IMR-90 (cell line): ENCODE data around the gene SHROOM4. TPM values are rescaled to one million over a fixed set of nuclear protein-coding genes. Genes with fewer than 3 reads are reported as not detected.

Experiments used
- ATAC-seq: fragments of 200-7000 bp; cut with Tn5 transposase; 2 replicates; pipeline ENCODE4 v1.9.1; 2020; ENCODE audit warnings: low read depth, mild to moderate bottlenecking, moderate library complexity
- BruUV-seq: library from RNA; stranded (reverse); fragments of 400-500 nt; replicated peaks from 2 replicates; lab custom pipeline; 2021; lab: Mats Ljungman, UMichigan
- CTCF ChIA-PET: fragments of 300-600 bp; formaldehyde crosslinking; extraction: SDS; loops from one replicate; lab custom pipeline; 2021; ENCODE audit warnings: antibody characterized with exemption; lab: Yijun Ruan, JAX
- POLR2A ChIA-PET: fragments of 300-600 bp; sonication (Branson Sonifier 250); formaldehyde crosslinking; loops from one replicate; lab custom pipeline; 2022; ENCODE audit warnings: antibody characterized with exemption; ENCODE audit not compliant: unreplicated experiment; lab: Charles Lee
- DNase-seq: peaks from one replicate; pipeline ENCODE4 v3.0.0; 2013
- H2AFZ ChIP-seq: replicated peaks from 2 replicates; pipeline ENCODE3; 2013; ENCODE audit warnings: low read length, mild to moderate bottlenecking; ENCODE audit not compliant: poor library complexity
- H2AK5ac ChIP-seq: 2 replicates; pipeline ENCODE4 v1.6.1; 2013; ENCODE audit warnings: low read depth, low read length, inconsistent platforms
- H2AK9ac ChIP-seq: replicated peaks from 2 replicates; pipeline ENCODE3; 2013; ENCODE audit warnings: mild to moderate bottlenecking, low read depth, low read length, moderate library complexity; ENCODE audit not compliant: poor library complexity
- H2BK120ac ChIP-seq: 2 replicates; pipeline ENCODE4 v1.6.1; 2013; ENCODE audit warnings: low read depth, low read length, inconsistent platforms
- H2BK15ac ChIP-seq: 3 replicates; pipeline ENCODE4 v1.6.1; 2013; ENCODE audit warnings: low read depth, low read length, inconsistent platforms
- H2BK20ac ChIP-seq: 2 replicates; pipeline ENCODE4 v1.6.1; 2013; ENCODE audit warnings: low read depth, mild to moderate bottlenecking, inconsistent platforms, low read length, moderate library complexity
- H2BK5ac ChIP-seq: 2 replicates; pipeline ENCODE4 v1.6.1; 2013; ENCODE audit warnings: mild to moderate bottlenecking, low read depth, low read length, inconsistent platforms; ENCODE audit not compliant: poor library complexity, severe bottlenecking
- H3K14ac ChIP-seq: replicated peaks from 2 replicates; pipeline ENCODE4 v1.6.1; 2013; ENCODE audit warnings: low read depth, low read length, inconsistent platforms
- H3K18ac ChIP-seq: 2 replicates; pipeline ENCODE4 v1.6.1; 2013; ENCODE audit warnings: low read depth, low read length, control low read depth
- H3K23ac ChIP-seq: 2 replicates; pipeline ENCODE4 v1.6.1; 2013; ENCODE audit warnings: low read depth, low read length, inconsistent platforms
- H3K27ac ChIP-seq: 2 replicates; pipeline ENCODE4 v1.5.1; 2013; ENCODE audit warnings: mild to moderate bottlenecking, control low read depth, low read length; ENCODE audit not compliant: insufficient read depth
- H3K27me3 ChIP-seq: 2 replicates; pipeline ENCODE4 v1.6.1; 2013; ENCODE audit warnings: low read length; ENCODE audit not compliant: control insufficient read depth, insufficient read depth
- H3K36me3 ChIP-seq: 2 replicates; pipeline ENCODE4 v1.6.1; 2013; ENCODE audit warnings: low read length, mixed read lengths; ENCODE audit not compliant: control insufficient read depth, insufficient read depth
- H3K4ac ChIP-seq: 2 replicates; pipeline ENCODE4 v1.6.1; 2013; ENCODE audit warnings: low read depth, low read length, inconsistent platforms
- H3K4me1 ChIP-seq: 2 replicates; pipeline ENCODE4 v1.6.1; 2013; ENCODE audit warnings: low read length, mixed read lengths; ENCODE audit not compliant: control insufficient read depth, insufficient read depth
- H3K4me2 ChIP-seq: 2 replicates; pipeline ENCODE4 v1.6.1; 2013; ENCODE audit warnings: low read depth, mild to moderate bottlenecking, control low read depth, low read length, moderate library complexity
- H3K4me3 ChIP-seq: 2 replicates; pipeline ENCODE4 v1.5.1; 2013; ENCODE audit warnings: low read depth, mild to moderate bottlenecking, control low read depth, low read length, moderate library complexity; ENCODE audit not compliant: insufficient read depth
- H3K56ac ChIP-seq: 2 replicates; pipeline ENCODE4 v1.6.1; 2013; ENCODE audit warnings: low read length, inconsistent platforms; ENCODE audit not compliant: insufficient read depth; ENCODE audit errors: extremely low read depth
- H3K79me1 ChIP-seq, 2 experiments: 2 replicates each; pipeline ENCODE4 v1.6.1; 2013; ENCODE audit warnings: low read length in 2 of 2, inconsistent platforms in 1 of 2, low read depth in 1 of 2
- H3K9ac ChIP-seq: 2 replicates; pipeline ENCODE4 v1.6.1; 2013; ENCODE audit warnings: low read depth, low read length, control low read depth
- H3K9me1 ChIP-seq: 2 replicates; pipeline ENCODE4 v1.6.1; 2013; ENCODE audit warnings: low read length, inconsistent platforms; ENCODE audit not compliant: insufficient read depth
- H3K9me3 ChIP-seq: 2 replicates; pipeline ENCODE4 v1.6.1; 2013; ENCODE audit warnings: low read length; ENCODE audit not compliant: control insufficient read depth, insufficient read depth
- H4K20me1 ChIP-seq: 2 replicates; pipeline ENCODE4 v1.6.1; 2013; ENCODE audit warnings: low read length, inconsistent platforms; ENCODE audit not compliant: insufficient read depth
- H4K5ac ChIP-seq: 2 replicates; pipeline ENCODE4 v1.6.1; 2013; ENCODE audit warnings: mild to moderate bottlenecking, low read depth, low read length, control low read depth
- H4K8ac ChIP-seq, 2 experiments: 2 replicates each; pipeline ENCODE4 v1.6.1; 2013; ENCODE audit warnings: low read depth in 2 of 2, low read length in 2 of 2, control low read depth in 1 of 2, inconsistent platforms in 1 of 2
- H4K91ac ChIP-seq: 2 replicates; pipeline ENCODE4 v1.6.1; 2013; ENCODE audit warnings: low read depth, low read length, inconsistent platforms; ENCODE audit not compliant: insufficient read depth
- CEBPB ChIP-seq: IDR thresholded peaks from 2 replicates; pipeline ENCODE4 v1.6.1; 2012; ENCODE audit warnings: low read depth, low read length, improper control_type of control experiment
- POLR2A ChIP-seq: IDR thresholded peaks from 2 replicates; pipeline ENCODE4 v1.6.1; 2012; ENCODE audit warnings: mild to moderate bottlenecking, low read depth, low read length
- SMC3 ChIP-seq: fragments of 150-350 bp; IDR thresholded peaks from 2 replicates; pipeline ENCODE4 v1.6.1; 2016; ENCODE audit warnings: low read depth, mild to moderate bottlenecking, antibody characterized with exemption, low read length, moderate library complexity
- WGBS, 2 experiments: methylation state at CpG; one replicate each; pipeline versions ENCODE4 v1.1.5 to v1.1.7; 2013; ENCODE audit warnings: missing lambda C conversion rate in 2 of 2; ENCODE audit not compliant: insufficient read length in 1 of 2; ENCODE audit errors: extremely low coverage in 2 of 2; 5-methylcytosine and 5-hydroxymethylcytosine counted together
- dilution Hi-C: fragments of 300-500 bp; cut with HindIII; formaldehyde crosslinking; loops from one replicate; pipeline ENCODE4 v1.14.3; 2018; ENCODE audit warnings: low sequenced_read_pairs; ENCODE audit not compliant: unreplicated experiment
- in situ Hi-C: fragments of 300-500 bp; cut with MboI; formaldehyde crosslinking; loops from 3 replicates; pipeline ENCODE4 v1.14.3; 2019; ENCODE audit warnings: low sequenced_read_pairs, inconsistent platforms, mixed read lengths
- intact Hi-C: fragments of 100-400 bp; cut with micrococcal nuclease; formaldehyde crosslinking; loops from 2 replicates; pipeline ENCODE4 v1.10.0; 2022
- polyA plus RNA-seq, 3 experiments: library from polyadenylated mRNA; depleted of rRNA; stranded (reverse); fragments of >200 nt; gene quantifications; 2 replicates each; pipeline ENCODE4 v1.2.3, GENCODE V29; 2012; ENCODE audit warnings: low replicate concordance in 1 of 3
- total RNA-seq: library from RNA; depleted of rRNA; stranded (reverse); fragments of >200 nt; gene quantifications from 2 replicates; pipeline ENCODE4 v1.2.3, GENCODE V29; 2012

The SHROOM4 gene
- total and polyA plus RNA-seq, 2 of the 4 experiments (the other 2 are of a cell fraction), result 1.0 to 2.2 TPM

GRCh38 chrX:50769389-50770063 lies 44.5 kb downstream of the SHROOM4 start:
- Histone ChIP-seq H2BK20ac (no peak overlapping the region), H3K4me2 (no peak overlapping the region), H3K14ac (no peak overlapping the region), H3K4me3 (no peak overlapping the region), H3K9me1 (no peaks in the 10 kb centered on the region), H2AK5ac (no peak overlapping the region), H4K5ac (no peak overlapping the region), H3K36me3 (no peaks in the 10 kb centered on the region), H4K8ac (no peak overlapping the region), H3K9ac (no peak overlapping the region), H3K4me1 (no peaks in the 10 kb centered on the region), H2AK9ac (no peak overlapping the region), H3K27me3 (peaks cover 2% of the 10 kb centered on the region), H3K9me3 (no peaks in the 10 kb centered on the region), H2BK5ac (no peak overlapping the region), H3K4ac (no peak overlapping the region), H3K18ac (no peak overlapping the region), H3K27ac (no peak overlapping the region), H2AFZ (no peak overlapping the region), H4K91ac (no peak overlapping the region), H3K79me1 (no peaks in the 10 kb centered on the region), H4K20me1 (no peaks in the 10 kb centered on the region), H3K23ac (no peak overlapping the region), H2BK120ac (no peak overlapping the region), H2BK15ac (no peak overlapping the region), H3K56ac (no peak overlapping the region)
- DNase-seq (no peak), ATAC-seq (no peak)
- dilution Hi-C loops, result no loop called here
- TF ChIP-seq CEBPB (no peak), POLR2A (no peak), SMC3 (no peak)
- 80% methylated on average over 1 of the region's 5 CpGs; no CpG with 5 or more reads in 1 of the 2 experiments for WGBS, 2 experiments
- BruUV-seq, result no TSS peak
- in situ Hi-C loops, result no loop called here
- ChIA-PET CTCF (no interaction called here), POLR2A (no interaction called here)
- intact Hi-C loops, result no loop called here
